H1 (cell line): ENCODE measurements around the gene TNS4. TPM values are rescaled to one million over a fixed set of nuclear protein-coding genes. Genes with fewer than 3 reads are reported as not detected.

Source experiments
- CTCF ChIA-PET: fragments of 300-600 bp; sonication (Branson Sonifier 250); formaldehyde crosslinking; loops from one replicate; lab custom pipeline; 2021; ENCODE audit not compliant: partially characterized antibody; lab: Charles Lee
- POLR2A ChIA-PET: fragments of 300-600 bp; sonication (Branson Sonifier 250); formaldehyde crosslinking; loops from one replicate; lab custom pipeline; 2021; ENCODE audit warnings: inconsistent platforms; ENCODE audit not compliant: partially characterized antibody; lab: Charles Lee
- DNase-seq, 2 experiments: peaks; one replicate each; pipeline versions ENCODE4 v3.0.0 to v3.0.0-alpha.2; 2010 to 2022; ENCODE audit warnings: low spot score in 2 of 2, low read depth in 1 of 2, mixed read lengths in 1 of 2
- FAIRE-seq: peaks from 2 replicates; lab custom pipeline; 2011; peaks lifted over from hg19 to GRCh38; lab: Jason Lieb, UNC
- H2AFZ ChIP-seq: 2 replicates; pipeline ENCODE4 v1.8.1; 2012; ENCODE audit warnings: low read length, inconsistent platforms
- H2AK5ac ChIP-seq: 2 replicates; pipeline ENCODE4 v1.6.1; 2013; ENCODE audit warnings: low read depth, low read length
- H2BK120ac ChIP-seq: replicated peaks from 2 replicates; pipeline ENCODE3; 2013; ENCODE audit warnings: low read depth, low read length, inconsistent platforms
- H2BK12ac ChIP-seq: 2 replicates; pipeline ENCODE4 v1.6.1; 2013; ENCODE audit warnings: low read depth, low read length
- H2BK15ac ChIP-seq: 2 replicates; pipeline ENCODE4 v1.6.1; 2013; ENCODE audit warnings: low read length
- H2BK20ac ChIP-seq: 2 replicates; pipeline ENCODE4 v1.6.1; 2013; ENCODE audit warnings: low read length
- H2BK5ac ChIP-seq: 2 replicates; pipeline ENCODE4 v1.6.1; 2013; ENCODE audit warnings: low read depth, low read length
- H3K14ac ChIP-seq: 2 replicates; pipeline ENCODE4 v1.6.1; 2013; ENCODE audit warnings: inconsistent platforms; ENCODE audit not compliant: insufficient read length
- H3K18ac ChIP-seq: 2 replicates; pipeline ENCODE4 v1.6.1; 2013; ENCODE audit warnings: low read length; ENCODE audit errors: extremely low read depth
- H3K23ac ChIP-seq: 2 replicates; pipeline ENCODE4 v1.6.1; 2013; ENCODE audit warnings: inconsistent platforms; ENCODE audit not compliant: insufficient read length
- H3K23me2 ChIP-seq: 2 replicates; pipeline ENCODE4 v1.6.1; 2013; ENCODE audit warnings: low read depth, low read length
- H3K27ac ChIP-seq: 2 replicates; pipeline ENCODE4 v1.6.1; 2011; ENCODE audit warnings: low read depth, low read length, inconsistent platforms
- H3K27me3 ChIP-seq, 4 experiments: replicated peaks in 1 of 4; 1 replicate in 1 of 4; 2 replicates in 3 of 4; pipeline versions ENCODE4 v1.6.1 to v1.8.1; 2011 to 2013; ENCODE audit warnings: low read length in 3 of 4, mild to moderate bottlenecking in 3 of 4, inconsistent platforms in 2 of 4, mixed read lengths in 2 of 4, moderate library complexity in 1 of 4; ENCODE audit not compliant: control insufficient read depth in 3 of 4, insufficient read depth in 3 of 4; ENCODE audit errors: extremely low read depth in 1 of 4
- H3K36me3 ChIP-seq, 4 experiments: 2 replicates each; pipeline versions ENCODE4 v1.6.1 to v1.8.1; 2011 to 2013; ENCODE audit warnings: mild to moderate bottlenecking in 4 of 4, low read length in 3 of 4, moderate library complexity in 2 of 4, control low read depth in 1 of 4, inconsistent platforms in 1 of 4; ENCODE audit not compliant: insufficient read depth in 4 of 4, control insufficient read depth in 2 of 4
- H3K4ac ChIP-seq: replicated peaks from 2 replicates; pipeline ENCODE3; 2013; ENCODE audit warnings: low read length, low read depth, mixed read lengths, inconsistent platforms; ENCODE audit not compliant: insufficient read length
- H3K4me1 ChIP-seq, 4 experiments: replicated peaks in 1 of 4; 1 replicate in 1 of 4; 2 replicates in 3 of 4; pipeline versions ENCODE4 v1.6.1 to v1.8.1; 2011 to 2013; ENCODE audit warnings: low read length in 3 of 4, inconsistent platforms in 2 of 4, mixed read lengths in 1 of 4; ENCODE audit not compliant: insufficient read depth in 4 of 4, control insufficient read depth in 3 of 4
- H3K4me2 ChIP-seq, 2 experiments: 2 replicates each; pipeline versions ENCODE4 v1.6.1 to v1.8.1; 2011 to 2013; ENCODE audit warnings: low read depth in 2 of 2, low read length in 2 of 2, control low read depth in 1 of 2, inconsistent platforms in 1 of 2, mild to moderate bottlenecking in 1 of 2; ENCODE audit not compliant: insufficient read depth in 1 of 2
- H3K4me3 ChIP-seq, 4 experiments: fragments of 200-600, 300-600 bp in 1 of 4; sonication (generic), shearing (Covaris generic), sonication (Bioruptor Twin) in 1 of 4; 2 replicates each; pipeline versions ENCODE4 v1.5.1 to v1.8.1; 2011 to 2016; ENCODE audit warnings: low read length in 4 of 4, low read depth in 3 of 4, control low read depth in 2 of 4, inconsistent platforms in 2 of 4, mild to moderate bottlenecking in 2 of 4, mixed read lengths in 1 of 4, moderate library complexity in 1 of 4; ENCODE audit not compliant: insufficient read depth in 2 of 4; ENCODE audit errors: extremely low read depth in 1 of 4
- H3K56ac ChIP-seq: replicated peaks from 2 replicates; pipeline ENCODE3; 2013; ENCODE audit warnings: low read depth, mild to moderate bottlenecking, mixed read lengths, low read length, inconsistent platforms; ENCODE audit not compliant: insufficient read length
- H3K79me1 ChIP-seq: 2 replicates; pipeline ENCODE4 v1.6.1; 2013; ENCODE audit warnings: low read depth, low read length, control low read depth
- H3K79me2 ChIP-seq, 2 experiments: 2 replicates each; pipeline versions ENCODE4 v1.6.1 to v1.8.1; 2012 to 2013; ENCODE audit warnings: low read length in 2 of 2, mild to moderate bottlenecking in 2 of 2, inconsistent platforms in 1 of 2; ENCODE audit not compliant: insufficient read depth in 2 of 2, control insufficient read depth in 1 of 2
- H3K9ac ChIP-seq, 4 experiments: replicated peaks in 1 of 4; 1 replicate in 1 of 4; 2 replicates in 3 of 4; pipeline versions ENCODE4 v1.6.1 to v1.8.1; 2011 to 2013; ENCODE audit warnings: low read depth in 3 of 4, low read length in 3 of 4, control low read depth in 2 of 4, mild to moderate bottlenecking in 2 of 4, moderate library complexity in 2 of 4, inconsistent platforms in 1 of 4; ENCODE audit errors: extremely low read depth in 1 of 4
- H3K9me3 ChIP-seq, 2 experiments: 2 replicates each; pipeline versions ENCODE4 v1.6.1 to v1.8.1; 2012 to 2013; ENCODE audit warnings: mild to moderate bottlenecking in 2 of 2, moderate library complexity in 2 of 2, control low read depth in 1 of 2, inconsistent platforms in 1 of 2, low read depth in 1 of 2, low read length in 1 of 2, mixed read lengths in 1 of 2; ENCODE audit not compliant: insufficient read depth in 2 of 2
- H4K20me1 ChIP-seq, 2 experiments: replicated peaks in 1 of 2; 2 replicates each; pipeline versions ENCODE3 to v1.8.1; 2011 to 2013; ENCODE audit warnings: inconsistent platforms in 2 of 2, low read length in 2 of 2, mild to moderate bottlenecking in 1 of 2; ENCODE audit not compliant: insufficient read depth in 2 of 2, control insufficient read depth in 1 of 2
- H4K5ac ChIP-seq: 2 replicates; pipeline ENCODE4 v1.6.1; 2013; ENCODE audit warnings: low read length, low read depth, mixed read lengths, inconsistent platforms; ENCODE audit not compliant: insufficient read length
- H4K8ac ChIP-seq: 2 replicates; pipeline ENCODE4 v1.8.0; 2013; ENCODE audit warnings: mild to moderate bottlenecking, moderate library complexity, low read length, inconsistent platforms; ENCODE audit not compliant: insufficient read depth; ENCODE audit errors: extremely low read depth
- H4K91ac ChIP-seq: replicated peaks from 2 replicates; pipeline ENCODE3; 2013; ENCODE audit warnings: low read length, mixed read lengths, inconsistent platforms; ENCODE audit not compliant: insufficient read length
- CBX8 ChIP-seq: fragments of 300-800, 300-1000 bp; sonication (generic); IDR thresholded peaks from 2 replicates; pipeline ENCODE4 v1.7.1; 2016; ENCODE audit warnings: low read depth, low read length, borderline replicate concordance
- NANOG ChIP-seq: IDR thresholded peaks from 2 replicates; pipeline ENCODE4 v1.6.1; 2011; ENCODE audit warnings: low read length, low read depth, mild to moderate bottlenecking, inconsistent platforms; ENCODE audit not compliant: insufficient read depth, poor library complexity, severe bottlenecking
- WGBS, 2 experiments: shearing (Covaris generic) in 1 of 2; methylation state at CpG; one replicate each; pipeline versions ENCODE4 v1.1.6 to v1.1.7; 2013 to 2015; ENCODE audit warnings: low lambda C conversion rate in 2 of 2, mixed read lengths in 2 of 2, inconsistent platforms in 1 of 2, low coverage in 1 of 2, missing lambda C conversion rate in 1 of 2; ENCODE audit not compliant: insufficient replicate concordance in 2 of 2, insufficient coverage in 1 of 2, insufficient read length in 1 of 2; ENCODE audit errors: extremely low coverage in 1 of 2, missing lambda C conversion rate in 1 of 2; 5-methylcytosine and 5-hydroxymethylcytosine counted together
- polyA plus RNA-seq, 7 experiments: library from polyadenylated mRNA; depleted of rRNA in 3 of 7; stranded (reverse) in 5 of 7; unstranded in 2 of 7; fragments of >200 nt in 5 of 7; fragments of 200-250 nt in 2 of 7; gene quantifications; 1 replicate in 5 of 7; 2 replicates in 1 of 7; 4 replicates in 1 of 7; pipeline versions ENCODE4 v1.2.1 to v1.2.3, GENCODE V29; 2011 to 2013; ENCODE audit warnings: missing spikeins in 2 of 7, mixed read lengths in 2 of 7
- total RNA-seq: library from RNA; stranded (reverse); fragmentation: NEBNext Ultra II Directional; extraction: Animal tissue kit (Norgen Biotek cat#: 25700); gene quantifications from 2 replicates; pipeline ENCODE4 v1.2.1, GENCODE V29; 2021
- TF ChIP-seq, protein P1 (sequence below): IDR thresholded peaks from 2 replicates; pipeline ENCODE4 v1.6.1; 2012; ENCODE audit warnings: inconsistent platforms

TNS4 gene
- total and polyA plus RNA-seq, 2 of the 8 experiments (the other 6 are each of a cell fraction or from before 2014, with no cell fraction given): 0.20 to 0.21 TPM

DNA sequence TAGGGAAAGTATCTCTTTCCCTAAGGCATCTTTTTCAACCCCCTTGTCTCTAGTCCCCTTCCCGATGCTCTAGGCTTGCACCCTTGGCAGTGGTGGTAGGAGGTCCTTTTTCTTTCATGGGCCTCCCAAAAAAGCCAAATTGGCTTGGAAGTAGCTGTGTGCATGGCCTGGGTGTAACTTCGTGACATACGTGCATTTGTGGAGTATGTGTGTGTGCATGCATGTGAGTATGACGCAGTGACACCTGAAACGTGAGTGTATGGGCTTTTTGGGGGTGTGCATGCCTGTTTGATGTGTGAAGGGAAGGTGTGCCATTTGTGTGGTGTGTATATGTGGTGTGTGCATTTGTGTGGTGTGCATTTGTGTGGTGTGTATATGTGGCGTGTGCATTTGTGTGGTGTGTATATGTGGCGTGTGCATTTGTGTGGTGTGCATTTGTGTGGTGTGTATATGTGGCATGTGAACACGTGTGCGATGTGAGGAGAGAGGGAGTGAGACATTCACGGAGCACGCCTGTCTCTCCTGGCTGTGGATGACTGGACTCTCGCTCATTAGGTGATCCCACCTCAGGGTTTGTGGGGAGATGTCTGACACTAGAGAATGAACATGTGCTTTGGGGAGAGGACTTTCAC is 42.5 kb downstream of the TNS4 start:
- TF ChIP-seq, protein P1, sequence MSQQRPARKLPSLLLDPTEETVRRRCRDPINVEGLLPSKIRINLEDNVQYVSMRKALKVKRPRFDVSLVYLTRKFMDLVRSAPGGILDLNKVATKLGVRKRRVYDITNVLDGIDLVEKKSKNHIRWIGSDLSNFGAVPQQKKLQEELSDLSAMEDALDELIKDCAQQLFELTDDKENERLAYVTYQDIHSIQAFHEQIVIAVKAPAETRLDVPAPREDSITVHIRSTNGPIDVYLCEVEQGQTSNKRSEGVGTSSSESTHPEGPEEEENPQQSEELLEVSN: no peak
- no peak for TF ChIP-seq CBX8
- no peak for TF ChIP-seq NANOG
- Histone ChIP-seq H3K27ac (no peak overlapping the region), H4K91ac (peak overlapping the region; percentile 75), H3K36me3 (peaks cover 5 to 18% (median 10%) of the 10 kb centered on the region in 4 experiments; a peak in 7 of 8 replicates), H2BK12ac (peak overlapping the region; percentile 63; the same call in 1 of the 2 replicates), H3K79me2 (no peaks in the 10 kb centered on the region), H3K18ac (peak overlapping the region; percentile 13; the same call in 1 of the 2 replicates), H2AK5ac (peak overlapping the region; percentile 72; the same call in 1 of the 2 replicates), H3K4me1 (peaks cover 2 to 30% (median 15%) of the 10 kb centered on the region in 4 experiments), H3K23ac (no peak overlapping the region), H2BK15ac (peak overlapping the region; percentile 96; the same call in 1 of the 2 replicates), H2AFZ (no peak overlapping the region), H3K79me1 (no peaks in the 10 kb centered on the region), H3K4ac (no peak overlapping the region), H4K20me1 (no peaks in the 10 kb centered on the region), H3K23me2 (no peaks in the 10 kb centered on the region; the same call in 1 of the 2 replicates), H3K4me3 (no peak overlapping the region), H3K56ac (no peak overlapping the region), H2BK5ac (0 out of 2 replicates have a peak overlapping the region, but pooled peaks have one; percentile 2), H3K27me3 (no peaks in the 10 kb centered on the region), H2BK120ac (peak overlapping the region; percentile 47), H3K4me2 (no peak overlapping the region), H4K5ac (no peak overlapping the region), H3K14ac (no peak overlapping the region), H3K9me3 (no peaks in the 10 kb centered on the region), H3K9ac (no peak overlapping the region), H4K8ac (no peak overlapping the region; the same call in 1 of the 2 replicates), H2BK20ac (peak overlapping the region; percentile 87; the same call in 1 of the 2 replicates)
- POLR2A ChIA-PET: interaction anchor here (0.9 to 2.5 kb wide), 8 partner anchors 8 to 89 kb away, joined by 3 to 9 read pairs (median 4); partner anchors contain the start of gene IGFBP4
- 90% methylated on average over 12 of the region's 12 CpGs; no CpG with 5 or more reads in 1 of the 2 experiments for WGBS, 2 experiments
- no peak for FAIRE-seq
- DNase-seq: no peak
- CTCF ChIA-PET: interaction anchor here (1.0 to 34.1 kb wide), 6 partner anchors 4 to 101 kb away, joined by 3 to 739 read pairs (median 220); partner anchors contain the start of gene IGFBP4
